Uterus (tissue), 2 donors: Measurements from ENCODE around the gene DOCK7.
"Not testable (repeated sequence)": the region's sequence is repeated elsewhere in the genome, so short reads cannot be mapped to it uniquely, and the experiment has no call there.

Source experiments
- POLR2A ChIP-seq, 2 donors: fragments of 450-650 bp; IDR thresholded peaks; one replicate each; pipeline ENCODE4 v1.6.1; 2016; ENCODE audit warnings: antibody characterized with exemption in 2 of 2, mild to moderate bottlenecking in 1 of 2, moderate library complexity in 1 of 2
- TF ChIP-seq, protein P1 (sequence below), 4 experiments: fragments of 200-600 bp in 2 of 4; fragments of 450-650 bp in 2 of 4; sonication (generic) in 2 of 4; IDR thresholded peaks; one replicate each; pipeline ENCODE4 v1.5.1; 2016 to 2019; ENCODE audit warnings: antibody characterized with exemption in 4 of 4, mild to moderate bottlenecking in 2 of 4, moderate library complexity in 1 of 4

DNA sequence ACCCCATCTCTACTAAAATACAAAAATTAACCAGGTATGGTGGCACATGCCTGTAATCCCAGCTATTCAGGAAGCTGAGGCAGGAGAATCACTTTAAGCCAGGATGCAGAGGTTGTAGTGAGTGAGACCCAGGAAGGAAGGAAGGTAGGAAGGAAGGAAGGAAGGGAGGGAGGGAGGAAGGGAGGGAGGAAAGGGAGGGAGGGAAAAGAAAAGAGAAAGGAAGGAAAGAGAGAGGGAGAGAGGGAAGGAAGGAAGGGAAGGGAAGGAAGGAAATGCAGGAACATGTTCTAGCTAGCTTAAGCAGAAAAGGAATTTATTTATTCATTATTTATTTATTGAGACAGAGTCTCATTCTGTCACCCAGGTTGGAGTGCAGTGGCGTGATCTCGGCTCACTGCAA, 30.2 kb upstream of the DOCK7 start:
- TF ChIP-seq POLR2A (IDR thresholded peaks at IDR 0.05) = not testable (repeated sequence)
- TF ChIP-seq, protein P1, sequence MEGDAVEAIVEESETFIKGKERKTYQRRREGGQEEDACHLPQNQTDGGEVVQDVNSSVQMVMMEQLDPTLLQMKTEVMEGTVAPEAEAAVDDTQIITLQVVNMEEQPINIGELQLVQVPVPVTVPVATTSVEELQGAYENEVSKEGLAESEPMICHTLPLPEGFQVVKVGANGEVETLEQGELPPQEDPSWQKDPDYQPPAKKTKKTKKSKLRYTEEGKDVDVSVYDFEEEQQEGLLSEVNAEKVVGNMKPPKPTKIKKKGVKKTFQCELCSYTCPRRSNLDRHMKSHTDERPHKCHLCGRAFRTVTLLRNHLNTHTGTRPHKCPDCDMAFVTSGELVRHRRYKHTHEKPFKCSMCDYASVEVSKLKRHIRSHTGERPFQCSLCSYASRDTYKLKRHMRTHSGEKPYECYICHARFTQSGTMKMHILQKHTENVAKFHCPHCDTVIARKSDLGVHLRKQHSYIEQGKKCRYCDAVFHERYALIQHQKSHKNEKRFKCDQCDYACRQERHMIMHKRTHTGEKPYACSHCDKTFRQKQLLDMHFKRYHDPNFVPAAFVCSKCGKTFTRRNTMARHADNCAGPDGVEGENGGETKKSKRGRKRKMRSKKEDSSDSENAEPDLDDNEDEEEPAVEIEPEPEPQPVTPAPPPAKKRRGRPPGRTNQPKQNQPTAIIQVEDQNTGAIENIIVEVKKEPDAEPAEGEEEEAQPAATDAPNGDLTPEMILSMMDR (IDR thresholded peaks at IDR 0.05) = not testable (repeated sequence)
